Measurements from ENCODE around the gene IGF1R.
"Not testable (repeated sequence)": the region's sequence is repeated elsewhere in the genome, so short reads cannot be mapped to it uniquely, and the experiment has no call there.

The IGF1R gene

GRCh38 chr15:98997755-98998154 lies 349.4 kb downstream of the IGF1R start:
- DNase-seq (ENCODE audit: low read depth in 2 of 2) = no peak

GRCh38 chr15:98998279-98998678 lies 349.9 kb downstream of the IGF1R start:
- no peak for DNase-seq (ENCODE audit: low read depth in 2 of 2)

- DNase-seq (ENCODE audit: low read depth in 2 of 2) = no peak
These were observed 350.9 kb downstream of the IGF1R start for GRCh38 chr15:98999233-98999632.

GRCh38 chr15:99002226-99002625 lies 353.9 kb downstream of the IGF1R start:
- no peak for DNase-seq (ENCODE audit: low read depth in 2 of 2)

GRCh38 chr15:99003317-99003716 lies 355.0 kb downstream of the IGF1R start:
- DNase-seq (ENCODE audit: low read depth in 2 of 2) = not testable (repeated sequence)

GRCh38 chr15:99004998-99005974 lies 356.9 kb downstream of the IGF1R start:
- not testable (repeated sequence) for DNase-seq (ENCODE audit: low read depth in 2 of 2)

GRCh38 chr15:99006146-99006545 lies 357.8 kb downstream of the IGF1R start:
- no peak for DNase-seq (ENCODE audit: low read depth in 2 of 2)

GRCh38 chr15:99006904-99007495 lies 358.7 kb downstream of the IGF1R start:
- no peak for DNase-seq (ENCODE audit: low read depth in 2 of 2)

GRCh38 chr15:99009741-99010330 lies 361.5 kb downstream of the IGF1R start:
- no peak for DNase-seq (ENCODE audit: low read depth in 2 of 2)

GRCh38 chr15:99010768-99011167 lies 362.4 kb downstream of the IGF1R start:
- DNase-seq (ENCODE audit: low read depth in 2 of 2) = no peak
